Embryonic facial prominence (tissue), 1 donor: ENCODE data around the gene IGIP.

Experiments
- DNase-seq: peaks from one replicate; pipeline ENCODE4 v3.0.0-alpha.2; 2016; ENCODE audit errors: extremely low spot score

The IGIP gene

DNA sequence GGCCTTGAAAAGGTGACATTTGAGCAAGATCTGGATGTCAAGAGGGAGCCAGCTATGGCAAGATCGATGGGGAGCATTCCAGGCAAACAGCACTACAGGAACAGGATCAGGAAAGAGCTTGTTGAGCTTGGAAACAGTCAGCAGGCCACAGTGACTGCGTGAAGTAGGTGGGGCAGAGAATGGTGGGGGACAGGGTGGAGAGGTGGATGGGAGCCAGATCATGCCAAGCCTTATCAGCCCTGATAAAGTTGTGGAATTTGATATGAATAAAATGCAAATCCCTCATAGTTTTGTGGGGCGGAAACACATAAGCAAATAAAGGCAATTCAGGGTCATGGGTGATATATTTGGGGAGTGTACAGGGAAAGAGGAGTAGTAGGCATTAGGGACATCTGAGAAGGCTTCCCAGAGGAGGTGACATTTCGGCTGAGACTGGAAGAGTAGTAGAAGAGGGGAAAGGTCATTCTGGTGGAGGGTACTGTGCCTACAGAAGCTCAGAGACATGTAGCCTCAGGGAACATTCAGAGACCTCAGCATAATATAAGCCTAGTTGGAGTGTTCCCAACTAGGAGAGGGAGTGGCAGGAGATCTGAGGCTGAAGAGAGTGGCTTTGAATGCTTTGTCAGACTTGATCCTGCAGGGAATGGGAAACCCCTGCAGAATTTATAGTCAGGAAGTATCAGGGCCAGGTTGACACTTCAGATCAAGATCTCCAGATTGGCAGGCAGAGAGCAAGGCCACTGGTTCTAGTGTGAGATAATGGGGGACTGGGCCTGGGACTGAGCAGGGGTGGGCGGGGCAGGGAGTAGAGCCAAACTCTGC is 39.6 kb downstream of the IGIP start:
- no peak for DNase-seq

DNA sequence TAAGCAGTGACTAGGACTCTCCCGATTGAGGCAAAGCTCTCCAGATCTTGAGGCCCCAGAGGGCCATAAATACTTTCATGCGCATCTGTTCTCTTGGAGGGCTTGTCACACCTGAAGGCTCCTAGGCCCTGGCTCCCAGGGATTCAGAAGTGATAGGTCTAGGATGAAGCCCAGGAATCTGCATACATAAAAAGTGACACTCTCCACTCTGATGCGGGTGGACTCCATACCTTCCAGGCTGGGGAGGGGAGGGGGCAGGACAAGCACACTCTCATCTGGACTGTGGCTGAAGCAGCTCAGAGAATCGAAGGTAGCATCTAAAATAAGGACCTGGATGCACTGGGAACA is 40.2 kb downstream of the IGIP start:
- DNase-seq, result no peak

DNA sequence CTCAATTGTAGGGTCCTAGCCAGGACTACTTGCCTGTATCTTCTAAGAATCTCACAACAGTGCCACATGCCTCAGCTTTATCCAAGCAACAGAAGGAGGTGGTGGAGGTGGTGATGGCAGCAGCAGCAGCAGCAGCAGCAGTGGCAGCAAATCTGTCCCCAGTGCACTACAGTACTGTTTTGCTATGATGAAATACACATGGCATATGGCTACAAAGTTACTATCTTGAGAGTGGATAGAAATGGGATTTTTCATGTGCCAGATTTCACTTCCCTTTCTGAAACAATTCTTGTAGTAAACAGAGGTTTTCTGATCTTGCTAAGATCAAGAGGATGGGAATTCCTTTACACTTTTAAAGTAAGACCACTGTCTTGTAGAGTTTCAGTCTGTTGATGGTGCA is 41.2 kb downstream of the IGIP start:
- no peak for DNase-seq

DNA sequence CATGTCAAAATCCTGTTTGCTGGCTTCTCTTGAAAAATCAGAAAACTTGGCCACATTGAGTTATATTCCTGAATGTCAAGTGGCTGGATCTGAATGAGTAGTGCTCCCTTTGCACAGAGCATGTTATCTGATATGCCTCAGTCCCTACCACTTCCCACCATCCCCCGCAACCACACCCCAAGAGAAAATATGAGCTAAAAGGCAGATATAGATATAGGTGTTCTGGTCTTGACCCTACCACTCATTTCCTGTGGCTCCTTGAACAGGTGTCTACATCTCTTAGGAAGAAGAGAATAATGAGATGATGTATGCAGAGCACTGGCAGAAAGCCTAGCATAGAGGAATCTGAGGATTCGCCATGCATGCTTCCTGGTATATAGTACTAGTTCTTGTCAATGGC is 42.6 kb downstream of the IGIP start:
- no peak for DNase-seq

GRCh38 chr5:140169410-140169809 is 43.7 kb downstream of the IGIP start:
- DNase-seq, result no peak

DNA sequence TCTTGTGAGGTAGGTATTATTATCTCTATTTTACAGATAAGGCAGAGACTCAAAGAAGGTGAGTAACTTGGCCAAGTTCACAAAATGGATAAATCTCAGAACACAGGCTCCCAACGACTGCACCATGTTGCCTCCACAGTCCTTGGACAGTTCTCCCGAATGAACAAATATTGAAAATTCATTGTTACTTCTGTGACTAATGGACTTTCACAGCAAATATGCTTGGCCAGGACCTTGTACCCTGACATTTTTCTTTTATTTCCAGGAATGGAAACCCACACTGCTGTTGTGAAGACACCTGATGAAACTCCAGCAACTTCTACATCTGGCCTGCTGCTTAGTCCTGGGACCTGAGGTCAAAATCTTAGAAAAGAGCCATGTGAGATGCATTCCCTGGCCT is 46.7 kb downstream of the IGIP start:
- no peak for DNase-seq

- no peak for DNase-seq
Measured at GRCh38 chr5:140174014-140174413, 48.3 kb downstream of the IGIP start.

- DNase-seq, result peak; percentile 94
Measured at GRCh38 chr5:140174465-140175366, 49.0 kb downstream of the IGIP start, which contains the start of gene CYSTM1. Gene CYSTM1, plus strand, starts transcription at chr5:140175188. Its CDS starts 19,278 bp downstream, at chr5:140194466.

DNA sequence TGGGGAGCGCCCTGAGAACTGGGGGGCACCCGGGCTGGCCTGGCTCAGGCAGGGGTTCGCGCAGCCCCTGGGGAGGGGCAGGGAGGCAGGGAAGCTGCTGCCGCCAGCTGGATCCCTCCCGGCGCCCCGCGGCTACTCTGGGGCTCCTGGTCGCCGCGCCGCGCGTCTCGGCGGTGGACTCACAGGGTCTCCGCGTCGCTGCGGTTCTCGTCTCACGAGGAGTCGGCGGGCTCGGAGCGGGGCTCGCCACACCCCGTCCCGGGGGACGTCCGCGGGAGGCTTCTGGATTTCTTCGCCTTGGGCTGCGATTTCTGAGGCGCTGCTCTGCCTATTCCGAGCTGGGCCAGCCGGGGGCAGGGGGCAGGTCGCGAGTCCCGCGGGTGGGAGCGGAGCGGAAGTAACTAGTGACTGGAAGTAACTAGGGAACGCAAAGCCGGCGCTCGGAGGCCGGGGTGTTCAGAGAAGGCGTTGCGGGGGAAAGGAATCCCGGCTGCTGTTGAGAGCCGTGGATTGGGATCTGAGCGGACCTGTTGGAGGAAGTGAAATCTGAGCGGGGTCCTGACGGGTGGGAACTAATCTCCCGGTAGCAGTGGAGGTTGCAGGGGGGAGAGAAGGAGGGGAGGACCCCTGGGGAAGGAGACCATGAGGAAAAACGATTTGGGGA is 49.8 kb downstream of the IGIP start:
- DNase-seq, result peak; percentile 52

DNA sequence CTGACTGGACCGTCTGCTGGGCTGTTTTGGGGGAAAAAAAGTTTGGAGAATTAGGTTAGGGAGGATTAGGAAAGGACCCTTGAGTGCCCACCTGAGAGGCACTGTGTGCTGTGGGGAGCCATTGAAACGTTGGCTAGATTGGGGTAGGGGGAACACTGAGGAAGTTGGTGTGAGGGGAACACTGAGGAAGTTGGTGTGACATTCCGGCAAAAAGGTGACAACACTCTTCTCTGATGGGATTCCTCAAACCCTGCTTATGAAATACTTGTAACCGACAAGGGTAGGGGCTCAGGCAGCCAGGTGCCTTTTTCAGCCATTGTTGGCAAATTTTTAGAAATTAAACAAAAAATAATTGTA is 50.3 kb downstream of the IGIP start:
- DNase-seq, result no peak

DNA sequence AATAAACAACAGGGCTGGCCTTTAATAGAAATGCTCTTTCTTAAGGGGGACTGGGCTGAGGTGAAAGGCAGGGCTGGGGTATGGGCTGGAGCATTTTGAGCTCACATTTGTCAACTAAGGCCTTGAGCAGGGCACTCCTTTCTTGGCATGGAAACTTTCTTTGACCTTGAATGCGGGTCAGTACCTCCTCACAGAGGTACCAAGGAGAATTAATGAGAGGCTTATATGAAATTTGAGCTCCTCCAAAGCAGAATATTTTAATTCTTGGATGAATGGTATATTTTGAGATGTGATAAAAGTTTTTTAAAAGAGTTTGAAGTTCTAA is 52.3 kb downstream of the IGIP start:
- no peak for DNase-seq

DNA sequence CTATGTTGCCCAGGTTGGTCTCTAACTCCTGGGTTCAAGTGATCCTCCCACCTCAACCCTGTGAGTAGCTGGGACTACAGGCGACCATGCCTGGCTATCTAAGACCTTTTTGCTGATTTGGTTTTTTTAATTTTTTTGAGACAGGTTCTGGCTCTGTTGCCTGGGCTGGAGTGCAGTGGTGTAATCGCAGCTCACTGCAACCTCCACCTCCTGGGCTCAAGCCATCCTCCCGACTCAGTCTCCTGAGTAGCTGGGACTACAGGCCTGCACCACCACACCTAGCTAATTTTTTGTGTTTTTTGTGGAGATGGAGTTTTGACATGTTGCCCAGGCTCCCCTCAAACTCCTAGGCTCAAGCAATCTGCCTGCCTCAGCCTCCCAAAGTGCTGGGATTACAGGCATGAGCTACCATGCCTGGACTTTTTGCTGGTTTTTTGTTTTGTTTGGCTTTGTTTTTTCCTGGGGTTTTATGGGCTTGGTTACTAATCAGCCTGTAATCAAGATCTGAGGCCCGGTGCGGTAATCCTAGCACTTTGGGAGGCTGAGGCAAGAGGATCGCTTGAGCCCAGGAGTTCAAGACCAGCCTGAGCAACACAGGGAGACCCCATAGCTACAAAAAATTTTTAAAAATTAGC is 52.9 kb downstream of the IGIP start:
- no peak for DNase-seq
